Neuronal stem cell (in vitro differentiated cells): Measurements from ENCODE around the gene ZCCHC7. TPM values are rescaled to one million over a fixed set of nuclear protein-coding genes. Genes with fewer than 3 reads are reported as not detected.

ENCODE experiments used
- DNase-seq: peaks from one replicate; pipeline ENCODE4 v3.0.0-alpha.2; 2013; ENCODE audit warnings: low spot score
- H2AFZ ChIP-seq: one replicate; pipeline ENCODE4 v1.6.1; 2013; ENCODE audit warnings: mild to moderate bottlenecking, low read length, inconsistent platforms
- H2AK5ac ChIP-seq: 2 replicates; pipeline ENCODE4 v1.6.1; 2013; ENCODE audit warnings: low read depth, mild to moderate bottlenecking, inconsistent platforms, low read length, moderate library complexity, mixed read lengths
- H2BK120ac ChIP-seq: 2 replicates; pipeline ENCODE4 v1.6.1; 2013; ENCODE audit warnings: low read depth, mild to moderate bottlenecking, inconsistent platforms, low read length, moderate library complexity, mixed read lengths
- H2BK12ac ChIP-seq: one replicate; pipeline ENCODE4 v1.6.1; 2013; ENCODE audit warnings: low read length, inconsistent platforms
- H2BK15ac ChIP-seq: 2 replicates; pipeline ENCODE4 v1.6.1; 2013; ENCODE audit warnings: mild to moderate bottlenecking, low read length, inconsistent platforms, mixed read lengths
- H2BK5ac ChIP-seq: one replicate; pipeline ENCODE4 v1.6.1; 2013; ENCODE audit warnings: inconsistent platforms, mild to moderate bottlenecking, low read length, moderate library complexity
- H3K14ac ChIP-seq: one replicate; pipeline ENCODE4 v1.6.1; 2013; ENCODE audit warnings: low read length, inconsistent platforms
- H3K18ac ChIP-seq: 2 replicates; pipeline ENCODE4 v1.6.1; 2013; ENCODE audit warnings: low read length, inconsistent platforms
- H3K23ac ChIP-seq: 2 replicates; pipeline ENCODE4 v1.6.1; 2013; ENCODE audit warnings: low read depth, mild to moderate bottlenecking, mixed read lengths, low read length, inconsistent platforms; ENCODE audit not compliant: poor library complexity
- H3K27ac ChIP-seq: replicated peaks from 3 replicates; pipeline ENCODE4 v1.5.1; 2013; ENCODE audit warnings: low read length, inconsistent platforms
- H3K27me3 ChIP-seq, 3 experiments: 2 replicates each; pipeline ENCODE4 v1.6.1; 2013; ENCODE audit warnings: low read length in 3 of 3, mild to moderate bottlenecking in 2 of 3, inconsistent platforms in 1 of 3, low read depth in 1 of 3, mixed read lengths in 1 of 3, moderate library complexity in 1 of 3; ENCODE audit not compliant: control insufficient read depth in 3 of 3, insufficient read depth in 3 of 3
- H3K36me3 ChIP-seq, 2 donors: replicated peaks in 1 of 2; 2 replicates each; pipeline ENCODE4 v1.6.1; 2013; ENCODE audit warnings: low read length in 2 of 2; ENCODE audit not compliant: control insufficient read depth in 2 of 2, insufficient read depth in 2 of 2
- H3K4ac ChIP-seq: 2 replicates; pipeline ENCODE4 v1.6.1; 2013; ENCODE audit warnings: inconsistent platforms, mild to moderate bottlenecking, low read length, moderate library complexity
- H3K4me1 ChIP-seq, 2 donors: 1 replicate in 1 of 2; 2 replicates in 1 of 2; pipeline ENCODE4 v1.6.1; 2013; ENCODE audit warnings: low read length in 2 of 2, low read depth in 1 of 2; ENCODE audit not compliant: control insufficient read depth in 2 of 2, insufficient read depth in 1 of 2
- H3K4me2 ChIP-seq: one replicate; pipeline ENCODE4 v1.6.1; 2013; ENCODE audit warnings: mild to moderate bottlenecking, low read length, inconsistent platforms; ENCODE audit not compliant: insufficient read depth, poor library complexity, severe bottlenecking
- H3K4me3 ChIP-seq, 2 donors: 2 replicates each; pipeline ENCODE4 v1.5.1; 2013; ENCODE audit warnings: low read length in 2 of 2, mild to moderate bottlenecking in 2 of 2, inconsistent platforms in 1 of 2, moderate library complexity in 1 of 2
- H3K79me1 ChIP-seq: one replicate; pipeline ENCODE4 v1.6.1; 2013; ENCODE audit warnings: low read depth, mild to moderate bottlenecking, inconsistent platforms, low read length, moderate library complexity
- H3K9ac ChIP-seq: one replicate; pipeline ENCODE4 v1.6.1; 2013; ENCODE audit warnings: mild to moderate bottlenecking, low read depth, low read length, inconsistent platforms; ENCODE audit not compliant: poor library complexity
- H3K9me3 ChIP-seq, 2 donors: replicated peaks in 1 of 2; 2 replicates each; pipeline versions ENCODE3 to v1.6.1; 2013; ENCODE audit warnings: low read length in 2 of 2, mild to moderate bottlenecking in 2 of 2, inconsistent platforms in 1 of 2, low read depth in 1 of 2, mixed read lengths in 1 of 2, moderate library complexity in 1 of 2; ENCODE audit not compliant: control insufficient read depth in 2 of 2, insufficient read depth in 1 of 2
- H4K8ac ChIP-seq: one replicate; pipeline ENCODE4 v1.6.1; 2013; ENCODE audit warnings: low read depth, mild to moderate bottlenecking, inconsistent platforms, low read length, moderate library complexity
- H4K91ac ChIP-seq: one replicate; pipeline ENCODE4 v1.6.1; 2013; ENCODE audit warnings: low read length, low read depth, mild to moderate bottlenecking, inconsistent platforms; ENCODE audit not compliant: poor library complexity
- WGBS, 2 donors: extraction: QIAGEN DNeasy Blood & Tissue Kit; methylation state at CpG; one replicate each; pipeline ENCODE4 v1.1.7; 2013; ENCODE audit warnings: missing lambda C conversion rate in 2 of 2, mixed read lengths in 1 of 2; ENCODE audit not compliant: insufficient read length in 2 of 2, insufficient replicate concordance in 1 of 2; ENCODE audit errors: extremely low coverage in 2 of 2; 5-methylcytosine and 5-hydroxymethylcytosine counted together
- small RNA-seq: library from polyadenylated mRNA; stranded (forward); fragments of <200 nt; extraction: miRNeasy Mini kit (QIAGEN cat#:217004); gene quantifications from one replicate; pipeline ENCODE3, GENCODE V24; 2013; ENCODE audit not compliant: insufficient read depth

Gene ZCCHC7

GRCh38 chr9:37407468-37407867 lies 287.1 kb downstream of the ZCCHC7 start:
- Histone ChIP-seq H3K9ac (no peak overlapping the region), H3K36me3 (no peaks in the 10 kb centered on the region), H4K8ac (no peak overlapping the region), H3K4me1 (peaks cover 0 to 17% of the 10 kb centered on the region in 2 donors), H2AFZ (no peak overlapping the region), H2BK12ac (no peak overlapping the region), H3K9me3 (peaks cover 0 to 4% of the 10 kb centered on the region in 2 donors), H4K91ac (no peak overlapping the region), H2AK5ac (no peak overlapping the region), H2BK15ac (no peak overlapping the region), H3K27ac (no peak overlapping the region), H3K4me3 (no peak overlapping the region), H3K27me3 (no peaks in the 10 kb centered on the region), H3K18ac (no peak overlapping the region), H3K14ac (no peak overlapping the region), H3K23ac (no peak overlapping the region), H2BK5ac (no peak overlapping the region), H3K4me2 (no peak overlapping the region), H3K4ac (no peak overlapping the region), H3K79me1 (no peaks in the 10 kb centered on the region), H2BK120ac (no peak overlapping the region)
- DNase-seq: no peak
- no CpG with 5 or more reads among the region's 2 CpGs for WGBS, 2 donors

Small RNA genes within 50 kb of the gene (small RNA-seq; reads per million reads assigned to genes)
- gene AL512604.1 (not detected), gene RF00019 (not detected), gene RNU6-677P (not detected)
